Endodermal cell (in vitro differentiated cells): ENCODE data around the gene ARHGAP32. TPM values are rescaled to one million over a fixed set of nuclear protein-coding genes. Genes with fewer than 3 reads are reported as not detected.

Source experiments
- DNase-seq: peaks from one replicate; pipeline ENCODE4 v3.0.0-alpha.2; 2017
- H3K27ac ChIP-seq: 2 replicates; pipeline ENCODE4 v1.5.1; 2013; ENCODE audit warnings: mild to moderate bottlenecking, low read depth, low read length, moderate library complexity
- H3K27me3 ChIP-seq: 2 replicates; pipeline ENCODE4 v1.6.1; 2013; ENCODE audit warnings: mild to moderate bottlenecking, low read length, moderate library complexity; ENCODE audit not compliant: insufficient read depth, control insufficient read depth, poor library complexity, severe bottlenecking
- H3K36me3 ChIP-seq: 2 replicates; pipeline ENCODE4 v1.7.0; 2013; ENCODE audit warnings: mild to moderate bottlenecking, low read length, moderate library complexity; ENCODE audit not compliant: control insufficient read depth, insufficient read depth
- H3K4me1 ChIP-seq: one replicate; pipeline ENCODE4 v1.7.0; 2013; ENCODE audit warnings: low read length; ENCODE audit not compliant: control insufficient read depth, insufficient read depth
- H3K4me3 ChIP-seq: 2 replicates; pipeline ENCODE4 v1.5.1; 2013; ENCODE audit warnings: mild to moderate bottlenecking, low read length, moderate library complexity
- H3K9ac ChIP-seq: 2 replicates; pipeline ENCODE4 v1.6.1; 2013; ENCODE audit warnings: mild to moderate bottlenecking, low read length, moderate library complexity; ENCODE audit not compliant: poor library complexity, severe bottlenecking; ENCODE audit errors: extremely low read depth
- H3K9me3 ChIP-seq: 2 replicates; pipeline ENCODE4 v1.6.1; 2013; ENCODE audit warnings: mild to moderate bottlenecking, low read length, moderate library complexity; ENCODE audit not compliant: control insufficient read depth
- H3K27ac Mint-ChIP-seq: 2 replicates; pipeline ENCODE4 v1.8.0; 2020; ENCODE audit warnings: mixed read lengths
- H3K27me3 Mint-ChIP-seq: 2 replicates; pipeline ENCODE4 v1.8.0; 2021; ENCODE audit warnings: mild to moderate bottlenecking, mixed read lengths; ENCODE audit not compliant: insufficient read depth
- H3K36me3 Mint-ChIP-seq: 2 replicates; pipeline ENCODE4 v1.8.0; 2020; ENCODE audit warnings: low read depth, mixed read lengths
- H3K4me1 Mint-ChIP-seq: 2 replicates; pipeline ENCODE4 v1.8.0; 2020; ENCODE audit warnings: mixed read lengths
- H3K4me3 Mint-ChIP-seq: 2 replicates; pipeline ENCODE4 v1.8.0; 2020; ENCODE audit warnings: mild to moderate bottlenecking, moderate library complexity, mixed read lengths
- H3K9me3 Mint-ChIP-seq: 2 replicates; pipeline ENCODE4 v1.8.0; 2020; ENCODE audit warnings: mild to moderate bottlenecking, mixed read lengths
- WGBS, 2 experiments: methylation state at CpG; one replicate each; pipeline versions ENCODE4 v1.1.5 to v1.1.7; 2013; ENCODE audit warnings: missing lambda C conversion rate in 2 of 2, mixed read lengths in 1 of 2; ENCODE audit not compliant: insufficient coverage in 1 of 2, insufficient read length in 1 of 2; 5-methylcytosine and 5-hydroxymethylcytosine counted together
- total RNA-seq, 2 donors: library from RNA; stranded (reverse); fragmentation: NEBNext Ultra II Directional in 1 of 2; extraction: Animal tissue kit (Norgen Biotek cat#: 25700) in 1 of 2; gene quantifications; 2 replicates in 1 of 2; 3 replicates in 1 of 2; pipeline ENCODE4 v1.2.1, GENCODE V29; 2021
- TF ChIP-seq, protein P1 (sequence below): fragments of 200-600 bp; sonication (generic); conservative IDR thresholded peaks from 2 replicates; pipeline ENCODE4 v1.5.0; 2021; ENCODE audit warnings: antibody characterized with exemption, mild to moderate bottlenecking

Gene ARHGAP32
- total RNA-seq, 2 donors from 2014 or later = 36.4 to 65.8 TPM

DNA sequence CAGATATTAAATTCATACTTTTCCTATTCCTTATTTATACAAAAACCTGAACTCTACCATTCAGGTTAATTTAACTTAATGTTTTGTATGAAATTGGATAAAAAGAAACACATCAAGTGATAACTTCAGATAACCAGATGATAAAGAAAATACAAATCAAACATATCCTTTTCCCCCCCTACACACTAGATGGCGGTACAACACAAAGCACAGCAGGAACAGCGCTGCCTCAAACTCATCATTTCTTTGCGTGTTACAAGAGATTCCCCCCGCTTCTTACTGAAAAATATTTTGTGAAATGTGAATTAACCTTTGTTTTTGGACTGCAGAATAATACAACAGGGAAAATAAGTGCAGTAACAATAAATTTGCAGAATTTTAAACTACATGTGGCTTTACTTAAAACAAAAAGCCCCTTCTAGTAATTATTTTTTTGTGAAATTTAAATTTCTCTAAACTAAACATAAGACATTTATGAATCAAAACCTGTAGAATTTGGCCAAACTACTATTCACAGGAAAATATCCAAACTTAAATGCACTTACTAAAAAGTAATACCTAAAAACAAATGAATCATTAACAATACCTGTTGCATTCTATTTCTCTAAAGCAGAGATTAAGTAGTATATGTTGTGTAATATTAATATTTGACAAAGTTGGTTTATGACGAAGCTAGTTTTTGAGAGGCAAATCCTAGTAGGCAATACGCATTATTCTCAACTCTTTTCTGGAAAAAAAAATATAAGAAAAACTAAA, 74.4 kb downstream of the ARHGAP32 start:
- H3K4me3 ChIP-seq = no peak overlapping the region
- no peak overlapping the region for H3K9ac ChIP-seq
- H3K4me1 Mint-ChIP-seq = peaks cover 8% of the 10 kb centered on the region
- 35% methylated on average over 5 of the region's 6 CpGs; no CpG with 5 or more reads in 1 of the 2 experiments for WGBS, 2 experiments
- H3K27me3 ChIP-seq = no peaks in the 10 kb centered on the region
- H3K27ac ChIP-seq = no peak overlapping the region
- H3K4me1 ChIP-seq = no peaks in the 10 kb centered on the region
- no peak overlapping the region for H3K4me3 Mint-ChIP-seq
- no peaks in the 10 kb centered on the region for H3K9me3 Mint-ChIP-seq
- no peak overlapping the region for H3K27ac Mint-ChIP-seq
- TF ChIP-seq, protein P1, sequence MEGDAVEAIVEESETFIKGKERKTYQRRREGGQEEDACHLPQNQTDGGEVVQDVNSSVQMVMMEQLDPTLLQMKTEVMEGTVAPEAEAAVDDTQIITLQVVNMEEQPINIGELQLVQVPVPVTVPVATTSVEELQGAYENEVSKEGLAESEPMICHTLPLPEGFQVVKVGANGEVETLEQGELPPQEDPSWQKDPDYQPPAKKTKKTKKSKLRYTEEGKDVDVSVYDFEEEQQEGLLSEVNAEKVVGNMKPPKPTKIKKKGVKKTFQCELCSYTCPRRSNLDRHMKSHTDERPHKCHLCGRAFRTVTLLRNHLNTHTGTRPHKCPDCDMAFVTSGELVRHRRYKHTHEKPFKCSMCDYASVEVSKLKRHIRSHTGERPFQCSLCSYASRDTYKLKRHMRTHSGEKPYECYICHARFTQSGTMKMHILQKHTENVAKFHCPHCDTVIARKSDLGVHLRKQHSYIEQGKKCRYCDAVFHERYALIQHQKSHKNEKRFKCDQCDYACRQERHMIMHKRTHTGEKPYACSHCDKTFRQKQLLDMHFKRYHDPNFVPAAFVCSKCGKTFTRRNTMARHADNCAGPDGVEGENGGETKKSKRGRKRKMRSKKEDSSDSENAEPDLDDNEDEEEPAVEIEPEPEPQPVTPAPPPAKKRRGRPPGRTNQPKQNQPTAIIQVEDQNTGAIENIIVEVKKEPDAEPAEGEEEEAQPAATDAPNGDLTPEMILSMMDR = peak; percentile 94
- DNase-seq = peak; percentile 72
- peaks cover 9% of the 10 kb centered on the region for H3K36me3 ChIP-seq
- peaks cover 2% of the 10 kb centered on the region for H3K36me3 Mint-ChIP-seq
- no peaks in the 10 kb centered on the region for H3K9me3 ChIP-seq
- H3K27me3 Mint-ChIP-seq = no peaks in the 10 kb centered on the region

DNA sequence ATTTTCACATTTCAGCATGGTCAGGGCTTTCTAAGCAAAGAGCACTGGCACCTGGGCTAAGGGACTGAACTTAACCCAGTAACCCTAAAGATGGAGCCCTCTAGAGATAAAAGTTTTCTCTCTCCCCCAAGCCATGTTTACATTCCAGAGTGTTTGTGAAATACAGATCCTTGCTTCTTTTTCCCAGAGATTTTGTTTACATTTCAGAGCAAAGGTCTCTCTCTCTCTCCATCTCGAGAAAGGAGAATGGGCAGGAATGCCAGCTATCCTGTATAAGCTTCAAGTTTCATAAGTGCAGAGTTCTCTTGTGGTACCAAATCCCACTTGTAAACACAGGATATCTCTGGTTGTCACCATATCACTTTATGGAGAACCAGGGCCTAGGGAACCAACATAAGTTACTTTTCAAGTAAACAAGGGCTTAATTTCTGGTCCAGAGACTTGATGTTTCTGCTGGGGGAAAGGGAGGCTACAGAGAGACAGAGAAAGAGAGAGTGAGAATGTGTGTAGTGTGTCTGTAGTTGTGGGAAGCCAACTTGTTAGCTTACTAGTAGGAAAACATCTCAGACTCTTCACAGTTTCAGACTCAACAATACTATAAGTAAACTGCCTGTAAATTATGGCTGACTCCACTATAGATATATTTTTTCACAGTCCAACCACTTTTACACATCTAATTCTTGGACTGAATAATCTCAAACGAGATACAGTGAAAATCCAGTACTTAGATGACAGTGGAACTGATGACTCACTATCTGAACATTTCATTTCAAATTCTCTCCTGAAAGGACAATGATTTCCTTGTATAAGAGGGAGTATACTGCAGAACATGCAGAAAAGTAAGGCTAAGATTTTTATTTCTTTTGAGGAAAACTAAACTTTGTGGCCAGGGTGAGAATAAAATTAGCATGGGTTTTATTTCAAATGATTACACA, 76.2 kb downstream of the ARHGAP32 start:
- Histone ChIP-seq H3K9me3 (no peaks in the 10 kb centered on the region), H3K4me1 (no peaks in the 10 kb centered on the region), H3K36me3 (peaks cover 6% of the 10 kb centered on the region), H3K27ac (no peak overlapping the region), H3K27me3 (no peaks in the 10 kb centered on the region), H3K9ac (no peak overlapping the region), H3K4me3 (no peak overlapping the region)
- Mint-ChIP-seq H3K4me3 (no peak overlapping the region), H3K27ac (no peak overlapping the region), H3K36me3 (peaks cover 9% of the 10 kb centered on the region), H3K4me1 (peaks cover 8% of the 10 kb centered on the region), H3K9me3 (no peaks in the 10 kb centered on the region), H3K27me3 (no peaks in the 10 kb centered on the region)
- DNase-seq = no peak
- WGBS, 2 experiments = 65 to 86% methylated on average over 2 of the region's 2 CpGs
- TF ChIP-seq, protein P1 = no peak

DNA sequence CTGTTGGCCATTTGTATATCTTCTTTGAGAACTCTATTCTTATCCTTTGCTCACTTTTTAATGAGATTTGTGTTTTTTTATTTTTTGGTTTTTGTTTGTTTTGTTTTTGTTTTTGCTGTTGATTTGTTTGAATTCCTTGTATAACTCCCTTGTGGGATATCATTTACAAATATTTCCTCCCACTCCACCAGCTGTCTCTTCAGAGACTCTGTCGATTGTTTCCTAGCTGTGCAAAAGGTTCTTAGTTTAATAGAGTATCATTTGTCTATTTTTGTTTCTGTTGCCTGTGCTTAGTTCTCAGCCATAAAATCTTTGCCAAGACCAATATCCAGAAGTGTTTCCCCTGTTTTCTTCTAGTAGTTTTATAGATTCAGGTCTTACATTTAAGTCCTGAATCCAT, 82.4 kb downstream of the ARHGAP32 start:
- peaks cover 15% of the 10 kb centered on the region for H3K9me3 ChIP-seq
- no peaks in the 10 kb centered on the region for H3K27me3 ChIP-seq
- no peaks in the 10 kb centered on the region for H3K4me1 Mint-ChIP-seq
- no peaks in the 10 kb centered on the region for H3K4me1 ChIP-seq
- peaks cover 11% of the 10 kb centered on the region for H3K36me3 ChIP-seq
- no peak overlapping the region for H3K27ac ChIP-seq
- peaks cover 26% of the 10 kb centered on the region for H3K36me3 Mint-ChIP-seq
- no peak overlapping the region for H3K4me3 Mint-ChIP-seq
- H3K9ac ChIP-seq = no peak overlapping the region
- peaks cover 10% of the 10 kb centered on the region for H3K9me3 Mint-ChIP-seq
- TF ChIP-seq, protein P1 = no peak
- no peaks in the 10 kb centered on the region for H3K27me3 Mint-ChIP-seq
- DNase-seq = no peak
- H3K27ac Mint-ChIP-seq = no peak overlapping the region
- H3K4me3 ChIP-seq = no peak overlapping the region
- 100% methylated on average over 1 of the region's 1 CpG; no CpG with 5 or more reads in 1 of the 2 experiments for WGBS, 2 experiments
